Uterus (tissue), 4 donors: ENCODE data around the gene SETD3. TPM values are rescaled to one million over a fixed set of nuclear protein-coding genes. Genes with fewer than 3 reads are reported as not detected.

Experiments used
- DNase-seq, 2 donors: peaks; one replicate each; pipeline ENCODE4 v3.0.0-alpha.2; 2019 to 2020
- H3K27ac ChIP-seq, 2 donors: fragments of 200-600 bp; sonication (generic); 1 replicate in 1 of 2; 2 replicates in 1 of 2; pipeline ENCODE4 v1.5.1; 2016 to 2018
- H3K27me3 ChIP-seq, 2 donors: fragments of 200-600 bp; sonication (generic); one replicate each; pipeline ENCODE4 v1.5.1; 2018 to 2019; ENCODE audit warnings: control low read depth in 1 of 2
- H3K36me3 ChIP-seq, 2 donors: fragments of 200-600 bp; sonication (generic); one replicate each; pipeline ENCODE4 v1.5.1; 2019; ENCODE audit warnings: control low read depth in 1 of 2
- H3K4me1 ChIP-seq, 2 donors: fragments of 200-600 bp; sonication (generic); one replicate each; pipeline ENCODE4 v1.5.1; 2018 to 2019; ENCODE audit warnings: control low read depth in 1 of 2
- H3K4me3 ChIP-seq, 2 donors: fragments of 200-600 bp; sonication (generic); 1 replicate in 1 of 2; 2 replicates in 1 of 2; pipeline ENCODE4 v1.5.1; 2018 to 2019; ENCODE audit warnings: mild to moderate bottlenecking in 1 of 2
- H3K9me3 ChIP-seq, 2 donors: fragments of 200-600 bp; sonication (generic); one replicate each; pipeline ENCODE4 v1.5.1; 2019; ENCODE audit warnings: control low read depth in 1 of 2
- POLR2A ChIP-seq, 2 donors: fragments of 450-650 bp; IDR thresholded peaks; one replicate each; pipeline ENCODE4 v1.6.1; 2016; ENCODE audit warnings: antibody characterized with exemption in 2 of 2, mild to moderate bottlenecking in 1 of 2, moderate library complexity in 1 of 2
- intact Hi-C: fragments of 100-400 bp; cut with DNase I; formaldehyde crosslinking; loops from one replicate; pipeline ENCODE4 v1.15.1; 2023; ENCODE audit warnings: low total_unique reads
- total RNA-seq, 4 donors: library from RNA; depleted of rRNA in 3 of 4; stranded (reverse); fragments of >200 nt in 3 of 4; gene quantifications; one replicate each; pipeline versions ENCODE4 v1.1.0 to v1.2.4, GENCODE V29; 2014 to 2023
- TF ChIP-seq, protein P1 (sequence below), 4 experiments: fragments of 200-600 bp in 2 of 4; fragments of 450-650 bp in 2 of 4; sonication (generic) in 2 of 4; IDR thresholded peaks; one replicate each; pipeline ENCODE4 v1.5.1; 2016 to 2019; ENCODE audit warnings: antibody characterized with exemption in 4 of 4, mild to moderate bottlenecking in 2 of 4, moderate library complexity in 1 of 4
- donor health status: DM: yes; HTN: yes; CAD: no.

The SETD3 gene
- total RNA-seq, 4 donors from 2014 or later: 98.1 to 151 (median 121) TPM

DNA sequence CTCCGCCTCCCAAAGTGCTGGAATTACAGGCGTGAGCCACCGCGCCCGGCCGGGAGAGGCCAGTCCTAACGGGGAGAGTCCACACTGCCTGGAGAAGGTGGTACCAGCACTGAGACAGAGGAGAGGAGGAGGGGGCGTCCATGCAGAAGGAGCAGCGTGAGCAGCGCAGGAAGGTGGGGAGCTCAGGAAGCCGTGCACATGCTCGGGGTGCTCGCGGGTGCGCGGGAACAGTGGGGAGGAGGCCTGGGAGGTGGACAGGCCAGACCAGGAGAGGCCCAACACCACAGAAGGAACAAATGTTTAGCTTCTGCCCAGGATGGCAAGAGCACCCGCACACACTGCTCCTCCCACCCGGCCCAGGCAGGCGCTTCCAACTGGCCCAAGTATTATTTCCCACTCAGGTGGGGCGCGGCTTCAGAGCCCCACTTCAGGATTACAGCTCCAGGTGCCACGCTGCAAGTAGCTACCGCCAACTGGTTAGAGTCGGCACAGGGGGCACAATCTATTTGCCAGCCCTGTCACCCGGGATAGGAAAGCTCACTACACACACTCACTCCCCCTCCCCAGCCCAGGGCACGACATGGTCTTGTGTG, 127.9 kb downstream of the SETD3 start:
- Histone ChIP-seq H3K27ac (no peak overlapping the region), H3K27me3 (no peaks in the 10 kb centered on the region), H3K9me3 (no peaks in the 10 kb centered on the region), H3K4me1 (no peaks in the 10 kb centered on the region), H3K36me3 (no peaks in the 10 kb centered on the region), H3K4me3 (no peak overlapping the region)
- TF ChIP-seq, protein P1, sequence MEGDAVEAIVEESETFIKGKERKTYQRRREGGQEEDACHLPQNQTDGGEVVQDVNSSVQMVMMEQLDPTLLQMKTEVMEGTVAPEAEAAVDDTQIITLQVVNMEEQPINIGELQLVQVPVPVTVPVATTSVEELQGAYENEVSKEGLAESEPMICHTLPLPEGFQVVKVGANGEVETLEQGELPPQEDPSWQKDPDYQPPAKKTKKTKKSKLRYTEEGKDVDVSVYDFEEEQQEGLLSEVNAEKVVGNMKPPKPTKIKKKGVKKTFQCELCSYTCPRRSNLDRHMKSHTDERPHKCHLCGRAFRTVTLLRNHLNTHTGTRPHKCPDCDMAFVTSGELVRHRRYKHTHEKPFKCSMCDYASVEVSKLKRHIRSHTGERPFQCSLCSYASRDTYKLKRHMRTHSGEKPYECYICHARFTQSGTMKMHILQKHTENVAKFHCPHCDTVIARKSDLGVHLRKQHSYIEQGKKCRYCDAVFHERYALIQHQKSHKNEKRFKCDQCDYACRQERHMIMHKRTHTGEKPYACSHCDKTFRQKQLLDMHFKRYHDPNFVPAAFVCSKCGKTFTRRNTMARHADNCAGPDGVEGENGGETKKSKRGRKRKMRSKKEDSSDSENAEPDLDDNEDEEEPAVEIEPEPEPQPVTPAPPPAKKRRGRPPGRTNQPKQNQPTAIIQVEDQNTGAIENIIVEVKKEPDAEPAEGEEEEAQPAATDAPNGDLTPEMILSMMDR (IDR thresholded peaks at IDR 0.05): no peak
- TF ChIP-seq POLR2A (IDR thresholded peaks at IDR 0.05): no peak
- intact Hi-C loops: no loop called here
- no peak for DNase-seq

DNA sequence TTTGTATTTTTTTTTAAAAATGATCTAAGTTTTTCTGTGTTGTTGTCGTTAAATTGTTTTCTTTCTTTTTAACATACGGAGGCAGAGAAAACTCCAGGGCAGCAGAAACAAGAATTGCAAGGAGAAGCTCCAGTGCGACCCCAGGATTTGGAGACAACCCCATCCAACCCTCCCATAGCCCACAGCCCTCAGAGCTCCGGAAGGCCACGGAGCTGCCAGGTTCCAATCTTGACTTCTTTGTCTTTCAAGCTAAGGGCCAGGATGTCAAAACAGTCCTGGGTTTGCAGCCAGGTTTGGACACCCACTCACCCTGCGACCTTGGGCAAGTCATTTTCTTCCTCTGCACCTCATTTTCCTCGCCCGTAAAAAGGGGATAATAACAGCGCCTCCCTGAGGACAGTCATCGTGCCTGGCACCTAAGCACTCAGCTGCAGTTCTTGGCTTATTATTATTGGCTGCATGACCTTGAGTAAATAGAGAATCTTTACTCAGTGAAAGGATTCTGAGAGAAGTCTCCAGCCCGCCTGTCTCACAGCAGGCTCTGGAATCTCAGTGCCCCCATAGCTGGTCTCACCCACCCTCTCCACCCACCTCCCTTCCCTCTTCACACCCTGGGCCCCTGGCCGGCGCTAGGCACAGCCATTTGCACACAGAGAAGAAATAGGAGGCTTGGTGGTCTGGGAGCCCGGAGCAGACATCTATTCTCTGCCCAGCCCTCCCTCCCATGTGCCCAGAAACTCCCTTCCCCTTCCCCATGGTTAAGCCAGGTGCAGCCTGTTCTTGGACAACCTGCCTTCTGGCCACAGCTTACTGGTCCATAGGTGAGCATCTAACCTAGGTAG, 129.3 kb downstream of the SETD3 start:
- TF ChIP-seq, protein P1 (IDR thresholded peaks at IDR 0.05): no peak
- TF ChIP-seq POLR2A (IDR thresholded peaks at IDR 0.05): no peak
- no peak overlapping the region for H3K4me3 ChIP-seq
- no peaks in the 10 kb centered on the region for H3K4me1 ChIP-seq
- no peaks in the 10 kb centered on the region for H3K36me3 ChIP-seq
- H3K27ac ChIP-seq: no peak overlapping the region
- DNase-seq: no peak
- no peaks in the 10 kb centered on the region for H3K9me3 ChIP-seq
- no peaks in the 10 kb centered on the region for H3K27me3 ChIP-seq
- intact Hi-C loops: no loop called here

DNA sequence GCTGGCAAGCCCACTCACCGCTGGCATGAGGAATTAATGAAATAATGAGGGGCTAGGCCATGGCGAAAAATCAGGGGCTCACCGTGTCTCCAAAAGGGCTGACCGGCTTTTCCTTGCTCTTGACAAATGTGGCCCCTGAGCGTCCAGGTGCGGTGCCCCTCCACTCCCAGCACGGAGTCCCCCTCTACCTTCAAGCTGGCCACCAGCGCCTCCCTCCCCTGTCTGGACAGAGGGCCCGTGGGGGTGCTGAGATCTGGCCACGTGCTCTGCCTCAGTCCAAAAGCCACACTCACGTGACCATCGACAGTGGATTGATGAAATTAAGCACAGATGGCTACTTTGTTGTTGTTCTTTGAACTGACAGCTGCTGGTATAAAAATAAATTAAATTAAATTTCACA, 129.9 kb downstream of the SETD3 start:
- no peaks in the 10 kb centered on the region for H3K4me1 ChIP-seq
- TF ChIP-seq, protein P1 (IDR thresholded peaks at IDR 0.05): no peak
- no peaks in the 10 kb centered on the region for H3K27me3 ChIP-seq
- intact Hi-C loops: no loop called here
- H3K4me3 ChIP-seq: no peak overlapping the region
- H3K9me3 ChIP-seq: no peaks in the 10 kb centered on the region
- H3K27ac ChIP-seq: no peak overlapping the region
- H3K36me3 ChIP-seq: no peaks in the 10 kb centered on the region
- DNase-seq: no peak

DNA sequence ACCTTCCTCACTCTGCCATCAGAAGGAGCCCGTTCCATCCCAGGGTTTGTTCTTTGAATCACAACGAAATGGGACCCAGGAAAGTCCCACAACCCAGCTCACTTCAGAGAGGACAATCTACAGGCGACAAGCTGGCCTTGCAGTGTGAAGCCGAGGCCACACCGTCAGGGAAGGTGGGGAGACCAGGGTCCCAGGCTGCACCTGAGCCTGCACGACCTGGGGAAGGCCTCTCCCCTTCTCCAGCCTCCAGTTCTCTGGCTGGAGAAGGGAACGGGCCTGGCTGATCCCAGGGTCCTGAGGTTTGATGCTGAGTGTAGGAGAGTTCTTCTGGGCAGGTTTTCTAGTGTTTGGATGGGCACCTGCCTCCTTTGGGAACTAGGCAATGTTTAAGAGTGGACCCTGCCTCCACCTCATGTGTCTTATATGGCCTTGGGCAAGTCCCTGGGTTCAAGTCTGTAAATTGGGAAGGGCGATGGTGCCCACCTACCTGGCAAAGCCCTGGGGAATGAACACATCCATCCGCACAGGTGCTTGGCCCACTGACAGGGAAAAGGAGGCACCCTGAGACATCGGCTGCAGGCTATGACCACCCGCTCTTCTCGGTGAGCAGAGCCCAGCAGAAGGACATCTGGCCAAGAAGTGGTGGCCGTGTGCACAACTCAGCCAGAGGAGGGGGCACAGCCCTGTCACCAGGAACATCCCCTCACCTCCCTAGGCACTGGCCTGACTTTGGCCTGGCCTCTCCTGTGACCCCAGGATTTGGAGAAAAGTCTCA, 130.8 kb downstream of the SETD3 start:
- Histone ChIP-seq H3K4me1 (no peaks in the 10 kb centered on the region), H3K36me3 (no peaks in the 10 kb centered on the region), H3K27me3 (no peaks in the 10 kb centered on the region), H3K4me3 (no peak overlapping the region), H3K9me3 (no peaks in the 10 kb centered on the region), H3K27ac (no peak overlapping the region)
- TF ChIP-seq, protein P1 (IDR thresholded peaks at IDR 0.05): no peak
- no peak for TF ChIP-seq POLR2A (IDR thresholded peaks at IDR 0.05)
- no peak for DNase-seq
- intact Hi-C loops: no loop called here
